IPS-NIHi7 (cell line): ENCODE data around the gene LRBA.

ENCODE experiments used
- DNase-seq: peaks from one replicate; pipeline ENCODE4 v3.0.0; 2012; ENCODE audit warnings: mixed read lengths; ENCODE audit errors: extremely low spot score

LRBA gene

DNA sequence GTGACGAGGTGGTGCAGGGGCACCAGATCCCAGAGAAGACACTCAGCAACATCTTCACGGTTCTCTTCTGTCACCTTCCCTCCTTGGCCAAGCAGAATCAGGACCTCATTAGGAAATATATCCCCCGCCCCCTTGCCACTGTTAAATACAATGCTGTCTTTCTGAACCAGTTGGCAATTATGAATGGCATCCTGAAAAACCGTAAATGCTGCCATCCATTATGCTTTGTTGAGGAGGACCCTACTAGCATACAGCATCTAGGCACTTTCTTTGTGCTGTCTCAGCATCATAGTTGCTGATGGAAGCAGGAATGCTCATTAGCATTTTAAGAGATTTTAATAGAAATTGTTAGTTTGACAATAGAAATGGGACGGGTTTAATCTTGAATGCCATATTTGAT is 798.4 kb downstream of the LRBA start:
- DNase-seq, result no peak

DNA sequence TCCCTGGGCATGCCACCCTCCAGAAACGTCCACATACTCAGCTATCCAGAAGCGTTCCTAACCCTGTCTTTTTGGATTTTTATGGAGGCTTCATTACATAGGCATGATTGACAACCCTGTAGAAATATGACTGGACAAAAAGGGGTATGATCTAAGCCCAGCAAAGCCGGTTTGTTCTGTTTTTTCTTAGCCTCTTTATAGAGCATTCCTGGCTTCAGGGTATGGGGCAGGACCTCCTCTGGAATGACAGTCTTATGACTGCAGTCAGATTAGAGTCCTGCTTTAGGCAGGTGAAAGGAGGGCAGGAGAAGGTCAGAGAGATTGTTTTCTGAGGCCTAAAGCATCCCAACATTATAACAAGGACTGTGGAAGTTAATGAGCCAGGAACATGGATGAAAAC is 799.5 kb downstream of the LRBA start:
- DNase-seq, result no peak
